Mucosa of rectum (tissue), 2 donors: ENCODE measurements around the gene RNF38.
"Not testable (repeated sequence)": the region's sequence is repeated elsewhere in the genome, so short reads cannot be mapped to it uniquely, and the experiment has no call there.

Experiments
- H3K27ac ChIP-seq, 2 donors: one replicate each; pipeline ENCODE4 v1.7.0; 2013; ENCODE audit warnings: inconsistent platforms in 2 of 2, low read depth in 2 of 2, low read length in 2 of 2
- H3K27me3 ChIP-seq, 2 donors: one replicate each; pipeline ENCODE4 v1.7.0; 2013; ENCODE audit warnings: low read length in 2 of 2; ENCODE audit not compliant: control insufficient read depth in 2 of 2, insufficient read depth in 2 of 2
- H3K36me3 ChIP-seq, 2 donors: one replicate each; pipeline ENCODE4 v1.7.0; 2013; ENCODE audit warnings: low read length in 2 of 2; ENCODE audit not compliant: control insufficient read depth in 2 of 2, insufficient read depth in 2 of 2
- H3K4me1 ChIP-seq, 2 donors: one replicate each; pipeline ENCODE4 v1.7.0; 2013; ENCODE audit warnings: low read length in 2 of 2, mild to moderate bottlenecking in 1 of 2; ENCODE audit not compliant: control insufficient read depth in 2 of 2, insufficient read depth in 2 of 2
- H3K4me3 ChIP-seq, 2 donors: one replicate each; pipeline ENCODE4 v1.7.0; 2013; ENCODE audit warnings: low read length in 2 of 2
- H3K9ac ChIP-seq, 2 donors: one replicate each; pipeline ENCODE4 v1.7.0; 2013; ENCODE audit warnings: low read length in 2 of 2, low read depth in 1 of 2, mild to moderate bottlenecking in 1 of 2
- H3K9me3 ChIP-seq, 2 donors: one replicate each; pipeline ENCODE4 v1.7.0; 2013; ENCODE audit warnings: low read length in 2 of 2; ENCODE audit not compliant: control insufficient read depth in 2 of 2
- donor health status: healthy.
- donor health status: Normal muscosa, but diverticular disease.

The RNF38 gene

GRCh38 chr9:36399980-36400331 is at the start of gene RNF38:
TSS of gene RNF38 (minus strand) at chr9:36400269. CDS start at chr9:36400108, 161 bp downstream.
- H3K4me1 ChIP-seq: peaks cover 13 to 19% of the 10 kb centered on the region in 2 donors

GRCh38 chr9:36448555-36448954 is 48.5 kb upstream of the RNF38 start:
- not testable (repeated sequence) for H3K4me1 ChIP-seq, H3K36me3 ChIP-seq, H3K4me3 ChIP-seq, H3K9me3 ChIP-seq, H3K27me3 ChIP-seq, H3K9ac ChIP-seq, H3K27ac ChIP-seq

More at GRCh38 chr9:36399980-36400331, at the start of gene RNF38:
- peak within 1 kb of the TSS; percentile 98 to 99 for H3K27ac ChIP-seq
- H3K9me3 ChIP-seq: no peaks in the 10 kb centered on the region
- H3K9ac ChIP-seq: peak within 1 kb of the TSS; percentile 88 to 89
- H3K27me3 ChIP-seq: no peaks in the 10 kb centered on the region
- H3K36me3 ChIP-seq: no peaks in the 10 kb centered on the region
- H3K4me3 ChIP-seq: peak within 1 kb of the TSS; percentile 93

DNA sequence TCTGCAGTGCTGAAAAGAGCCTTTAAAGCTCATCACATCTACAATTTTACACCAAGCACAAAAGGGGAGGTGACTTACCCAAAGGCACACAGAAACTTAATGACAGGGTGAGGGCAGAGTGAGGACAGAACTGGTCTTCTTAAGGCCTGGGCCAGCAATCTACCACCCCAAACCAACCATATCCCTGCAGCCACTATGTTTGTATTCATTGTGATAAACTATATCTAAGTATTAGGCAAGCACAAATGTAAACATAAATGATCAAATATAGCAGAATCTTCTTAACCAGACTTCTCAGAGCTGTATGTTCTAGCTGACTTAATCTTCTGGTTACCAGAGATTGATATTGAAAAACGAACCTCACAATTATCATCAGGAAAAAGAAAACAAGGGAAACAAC is 47.9 kb upstream of the RNF38 start:
- no peaks in the 10 kb centered on the region for H3K9me3 ChIP-seq
- H3K9ac ChIP-seq: no peak overlapping the region
- H3K4me3 ChIP-seq: no peak overlapping the region
- no peaks in the 10 kb centered on the region for H3K27me3 ChIP-seq
- no peaks in the 10 kb centered on the region for H3K36me3 ChIP-seq
- H3K4me1 ChIP-seq: no peaks in the 10 kb centered on the region
- H3K27ac ChIP-seq: no peak overlapping the region

GRCh38 chr9:36446678-36447077 is 46.6 kb upstream of the RNF38 start:
- H3K27me3 ChIP-seq, H3K4me1 ChIP-seq, H3K4me3 ChIP-seq, H3K27ac ChIP-seq, H3K36me3 ChIP-seq, H3K9ac ChIP-seq, H3K9me3 ChIP-seq: not testable (repeated sequence)

GRCh38 chr9:36445800-36446361 is 45.8 kb upstream of the RNF38 start:
- Histone ChIP-seq H3K27ac (no peak overlapping the region), H3K9ac (no peak overlapping the region), H3K4me3 (no peak overlapping the region), H3K36me3 (no peaks in the 10 kb centered on the region), H3K27me3 (no peaks in the 10 kb centered on the region), H3K9me3 (no peaks in the 10 kb centered on the region), H3K4me1 (no peaks in the 10 kb centered on the region)

- Histone ChIP-seq H3K36me3 (no peaks in the 10 kb centered on the region), H3K9me3 (no peaks in the 10 kb centered on the region), H3K9ac (no peak overlapping the region), H3K27ac (no peak overlapping the region), H3K4me3 (no peak overlapping the region), H3K4me1 (no peaks in the 10 kb centered on the region), H3K27me3 (no peaks in the 10 kb centered on the region)
Measured at GRCh38 chr9:36444203-36444602, 44.1 kb upstream of the RNF38 start.

DNA sequence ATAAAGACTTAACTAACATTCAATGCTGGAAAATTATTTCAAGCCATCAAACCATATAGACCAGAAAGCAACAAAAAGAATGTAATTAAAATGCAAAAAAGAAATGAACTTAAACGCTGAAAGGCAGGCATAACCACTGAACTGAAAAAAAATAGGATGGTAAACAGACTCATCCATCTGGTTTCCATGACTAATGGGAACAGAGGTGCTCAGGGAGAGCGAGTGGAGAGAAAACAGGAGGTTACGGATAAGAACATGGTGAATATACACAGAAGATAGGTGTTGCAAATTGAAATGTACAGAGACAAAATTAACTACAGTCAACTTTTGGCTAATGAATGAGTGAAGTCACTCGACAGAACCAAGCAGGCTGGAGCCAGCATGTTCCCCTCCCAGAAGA is 43.5 kb upstream of the RNF38 start:
- Histone ChIP-seq H3K9me3 (no peaks in the 10 kb centered on the region), H3K36me3 (no peaks in the 10 kb centered on the region)

GRCh38 chr9:36442710-36443109 is 42.6 kb upstream of the RNF38 start:
- H3K4me3 ChIP-seq: no peak overlapping the region
- H3K4me1 ChIP-seq: no peaks in the 10 kb centered on the region
- H3K27me3 ChIP-seq: no peaks in the 10 kb centered on the region
- no peaks in the 10 kb centered on the region for H3K36me3 ChIP-seq
- no peak overlapping the region for H3K27ac ChIP-seq
- H3K9me3 ChIP-seq: no peaks in the 10 kb centered on the region
- H3K9ac ChIP-seq: no peak overlapping the region

More for the DNA sequence above, 43.5 kb upstream of the RNF38 start:
- H3K27me3 ChIP-seq: no peaks in the 10 kb centered on the region
- H3K4me1 ChIP-seq: no peaks in the 10 kb centered on the region
- no peak overlapping the region for H3K27ac ChIP-seq
- no peak overlapping the region for H3K4me3 ChIP-seq
- H3K9ac ChIP-seq: no peak overlapping the region

DNA sequence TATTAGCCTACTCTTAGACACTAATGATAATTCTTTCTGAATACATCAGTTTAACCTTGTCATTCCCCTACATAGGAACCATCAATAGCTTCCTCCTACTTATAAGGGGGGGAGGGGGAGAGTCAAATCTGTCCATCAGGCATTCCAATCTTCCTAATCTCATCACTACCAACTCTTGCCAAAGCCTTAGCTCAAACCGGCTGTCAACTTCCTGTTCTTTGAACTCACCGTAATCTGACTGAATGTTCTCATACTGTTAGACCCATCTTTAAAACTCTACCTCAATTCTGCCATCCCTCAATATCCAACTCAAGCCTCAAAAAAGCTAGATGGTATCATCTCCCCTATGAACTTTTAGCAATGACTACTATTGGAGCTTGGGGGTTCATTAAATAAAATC is 41.9 kb upstream of the RNF38 start:
- Histone ChIP-seq H3K9ac (no peak overlapping the region), H3K27me3 (no peaks in the 10 kb centered on the region), H3K27ac (no peak overlapping the region), H3K36me3 (no peaks in the 10 kb centered on the region), H3K9me3 (no peaks in the 10 kb centered on the region), H3K4me1 (no peaks in the 10 kb centered on the region), H3K4me3 (no peak overlapping the region)

DNA sequence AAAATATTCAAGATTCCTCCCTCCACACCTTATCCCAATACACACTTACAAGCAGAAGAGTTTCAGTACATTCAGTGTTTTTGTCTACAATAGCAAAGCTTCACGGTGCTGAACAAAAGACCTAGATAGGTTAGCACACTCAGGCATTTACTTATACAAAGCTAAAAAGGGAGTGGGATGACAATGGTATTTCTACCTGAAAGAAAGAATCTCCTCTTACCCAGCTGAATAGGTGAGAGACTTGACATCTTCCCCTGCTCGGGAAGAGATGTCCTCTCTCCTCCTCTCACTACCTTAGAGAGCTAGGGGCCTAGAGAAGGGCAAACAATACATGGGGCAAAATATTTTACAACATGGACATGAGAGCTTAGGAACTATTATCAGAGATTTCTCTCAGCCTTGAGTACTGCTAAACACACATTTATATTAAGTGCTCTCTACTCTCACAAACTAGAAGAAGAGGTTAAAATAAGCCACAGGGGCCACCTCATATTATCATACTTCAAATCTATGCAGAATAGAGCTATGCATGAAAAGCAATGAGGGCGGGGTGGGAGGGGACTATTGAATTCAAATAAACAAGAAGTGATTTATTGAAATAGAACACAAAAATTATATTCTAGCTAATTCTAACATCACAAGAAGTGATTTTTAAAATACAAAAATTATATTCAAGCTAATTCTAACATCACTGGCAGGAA is 38.6 kb upstream of the RNF38 start:
- Histone ChIP-seq H3K4me3 (no peak overlapping the region), H3K9ac (no peak overlapping the region), H3K4me1 (no peaks in the 10 kb centered on the region), H3K27ac (no peak overlapping the region), H3K9me3 (no peaks in the 10 kb centered on the region), H3K27me3 (no peaks in the 10 kb centered on the region), H3K36me3 (no peaks in the 10 kb centered on the region)
